CD4-positive, alpha-beta T cell treated with Interleukin-17A for 4 hours (primary cell): ENCODE data around the gene LHX5.
A peak's percentile ranks its signal among the peaks of the same experiment; 100 is the strongest.

Experiments
- DNase-seq: peaks from one replicate; pipeline ENCODE4 v3.0.0-alpha.2; 2020; ENCODE audit warnings: mixed read lengths

The LHX5 gene

GRCh38 chr12:113464852-113465719, 6.6 kb downstream of the LHX5 start:
- DNase-seq = no peak

- DNase-seq = no peak
Measured at GRCh38 chr12:113464452-113464775, 7.3 kb downstream of the LHX5 start.

- no peak for DNase-seq
Measured at GRCh38 chr12:113463746-113464451, 7.8 kb downstream of the LHX5 start.

- no peak for DNase-seq
Measured at GRCh38 chr12:113462998-113463745, 8.5 kb downstream of the LHX5 start.

- peak; percentile 79 for DNase-seq
Measured at GRCh38 chr12:113462117-113462774, 9.4 kb downstream of the LHX5 start.

GRCh38 chr12:113461666-113462065, 10.0 kb downstream of the LHX5 start:
- no peak for DNase-seq

- no peak for DNase-seq
Measured at GRCh38 chr12:113459981-113460380, 11.7 kb downstream of the LHX5 start.

GRCh38 chr12:113457710-113458109, 14.0 kb downstream of the LHX5 start:
- DNase-seq = no peak

GRCh38 chr12:113457185-113457584, 14.5 kb downstream of the LHX5 start:
- DNase-seq = no peak

GRCh38 chr12:113456761-113457160, 14.9 kb downstream of the LHX5 start:
- no peak for DNase-seq

GRCh38 chr12:113456199-113456598, 15.5 kb downstream of the LHX5 start:
- no peak for DNase-seq

GRCh38 chr12:113453330-113453729, 18.3 kb downstream of the LHX5 start:
- no peak for DNase-seq

GRCh38 chr12:113452458-113452857, 19.2 kb downstream of the LHX5 start:
- no peak for DNase-seq

- no peak for DNase-seq
Measured at GRCh38 chr12:113449839-113450238, 21.8 kb downstream of the LHX5 start.

GRCh38 chr12:113449299-113449698, 22.4 kb downstream of the LHX5 start:
- no peak for DNase-seq

GRCh38 chr12:113448873-113449272, 22.8 kb downstream of the LHX5 start:
- no peak for DNase-seq

GRCh38 chr12:113445544-113446171, 26.0 kb downstream of the LHX5 start:
- DNase-seq = no peak

GRCh38 chr12:113443030-113443539, 28.6 kb downstream of the LHX5 start:
- no peak for DNase-seq

GRCh38 chr12:113440947-113441782, 30.5 kb downstream of the LHX5 start:
- DNase-seq = no peak

- no peak for DNase-seq
Measured at GRCh38 chr12:113440336-113440735, 31.3 kb downstream of the LHX5 start.

GRCh38 chr12:113439606-113440030, 32.1 kb downstream of the LHX5 start:
- no peak for DNase-seq

GRCh38 chr12:113439301-113439597, 32.4 kb downstream of the LHX5 start:
- DNase-seq = no peak
